ENCODE results near the gene NCK2. TPM values are rescaled to one million over a fixed set of nuclear protein-coding genes. Genes with fewer than 3 reads are reported as not detected.

The NCK2 gene
- total and polyA plus RNA-seq, 10 of the 15 experiments (the other 5 are each of a cell fraction or from before 2014, with no cell fraction given) = 1.2 to 30.9 (median 14.1) TPM

GRCh38 chr2:105889046-105889445, 144.3 kb downstream of the NCK2 start:
- TF ChIP-seq RB1 (IDR thresholded peaks at IDR 0.05; ENCODE audit: borderline replicate concordance) (no peak), MEF2B (IDR thresholded peaks at IDR 0.05; ENCODE audit: partially characterized antibody, poor library complexity, severe bottlenecking) (no peak), NFIC (IDR thresholded peaks at IDR 0.05; ENCODE audit: low read depth, low read length) (no peak), IRF4 (IDR thresholded peaks at IDR 0.05; ENCODE audit: low read depth, low read length) (no peak), ATF3 (IDR thresholded peaks at IDR 0.05; ENCODE audit: borderline replicate concordance, extremely low read depth, low read depth, low read length) (no peak), CEBPZ (IDR thresholded peaks at IDR 0.05; ENCODE audit: low read depth, low read length) (no peak), HCFC1 (IDR thresholded peaks at IDR 0.05; ENCODE audit: low read length) (no peak), SMARCA5 (IDR thresholded peaks at IDR 0.05) (no peak), MLLT1 (IDR thresholded peaks at IDR 0.05) (no peak), YBX1 (IDR thresholded peaks at IDR 0.05) (no peak), POU2F2 (IDR thresholded peaks at IDR 0.05; ENCODE audit: borderline replicate concordance, low read depth, low read length) (no peak), RAD21 (IDR thresholded peaks at IDR 0.05; ENCODE audit: insufficient read depth, low read depth, low read length) (no peak), STAT1 (conservative IDR thresholded peaks at IDR 0.05) (no peak)
- Histone ChIP-seq H3K4me2 (ENCODE audit: control insufficient read depth, insufficient read depth) (no peak overlapping the region), H3K4me3 (no peak overlapping the region), H3K79me2 (ENCODE audit: control insufficient read depth, insufficient read depth, low read length) (peaks cover 4% of the 10 kb centered on the region), H3K36me3 (ENCODE audit: control insufficient read depth in 2 of 2, insufficient read depth in 2 of 2, low read length in 1 of 2) (peaks cover 2 to 4% of the 10 kb centered on the region in 2 experiments), H3K9me3 (replicated peaks; ENCODE audit: control insufficient read depth, insufficient read depth, low read length) (peaks cover 7% of the 10 kb centered on the region), H3K4me1 (ENCODE audit: control insufficient read depth, insufficient read depth, low read length) (peaks cover 5% of the 10 kb centered on the region), H2AFZ (ENCODE audit: control insufficient read depth, low read depth, low read length) (no peak overlapping the region), H4K20me1 (ENCODE audit: control insufficient read depth, insufficient read depth) (no peaks in the 10 kb centered on the region), H3K9ac (ENCODE audit: control insufficient read depth, insufficient read depth, low read length) (no peak overlapping the region), H3K27ac (ENCODE audit: control insufficient read depth, insufficient read depth) (no peak overlapping the region), H3K27me3 (replicated peaks in 1 of 2; ENCODE audit: control insufficient read depth in 2 of 2, insufficient read depth in 2 of 2, low read length in 1 of 2) (no peaks in the 10 kb centered on the region)
- FAIRE-seq (no peak), DNase-seq (ENCODE audit: low read depth, low spot score) (no peak), ATAC-seq (no peak)
- intact Hi-C loops (cut with micrococcal nuclease; ENCODE audit: unreplicated experiment) = loop anchor here (5.0 kb wide), 1 partner anchor 142 kb away; no protein-coding TSS in a partner anchor
- in situ Hi-C loops (cut with MboI) = no loop called here
- no TSS peak for BruUV-seq (replicated peaks)
- RAD21 ChIA-PET (ENCODE audit: unreplicated experiment) = no interaction called here
- POLR2A ChIA-PET = interaction anchor here (0.7 kb wide), 1 partner anchor 89 kb away, joined by 3 read pairs; no protein-coding TSS in a partner anchor
- 77% methylated on average over 3 of the region's 3 CpGs for WGBS (ENCODE audit: insufficient coverage, insufficient replicate concordance, low lambda C conversion rate, missing lambda C conversion rate)
- SMC1A ChIA-PET (ENCODE audit: uncharacterized antibody, unreplicated experiment) = no interaction called here
- CTCF ChIA-PET = no interaction called here

Data from GM12878 (cell line).